ENCODE measurements around the gene GTF3C5. TPM values are rescaled to one million over a fixed set of nuclear protein-coding genes. Genes with fewer than 3 reads are reported as not detected.

Gene GTF3C5
- total RNA-seq, 1 experiment from 2014 or later: 104 TPM

GRCh38 chr9:133049043-133049442, 18.2 kb downstream of the GTF3C5 start:
- TF ChIP-seq, protein P1, sequence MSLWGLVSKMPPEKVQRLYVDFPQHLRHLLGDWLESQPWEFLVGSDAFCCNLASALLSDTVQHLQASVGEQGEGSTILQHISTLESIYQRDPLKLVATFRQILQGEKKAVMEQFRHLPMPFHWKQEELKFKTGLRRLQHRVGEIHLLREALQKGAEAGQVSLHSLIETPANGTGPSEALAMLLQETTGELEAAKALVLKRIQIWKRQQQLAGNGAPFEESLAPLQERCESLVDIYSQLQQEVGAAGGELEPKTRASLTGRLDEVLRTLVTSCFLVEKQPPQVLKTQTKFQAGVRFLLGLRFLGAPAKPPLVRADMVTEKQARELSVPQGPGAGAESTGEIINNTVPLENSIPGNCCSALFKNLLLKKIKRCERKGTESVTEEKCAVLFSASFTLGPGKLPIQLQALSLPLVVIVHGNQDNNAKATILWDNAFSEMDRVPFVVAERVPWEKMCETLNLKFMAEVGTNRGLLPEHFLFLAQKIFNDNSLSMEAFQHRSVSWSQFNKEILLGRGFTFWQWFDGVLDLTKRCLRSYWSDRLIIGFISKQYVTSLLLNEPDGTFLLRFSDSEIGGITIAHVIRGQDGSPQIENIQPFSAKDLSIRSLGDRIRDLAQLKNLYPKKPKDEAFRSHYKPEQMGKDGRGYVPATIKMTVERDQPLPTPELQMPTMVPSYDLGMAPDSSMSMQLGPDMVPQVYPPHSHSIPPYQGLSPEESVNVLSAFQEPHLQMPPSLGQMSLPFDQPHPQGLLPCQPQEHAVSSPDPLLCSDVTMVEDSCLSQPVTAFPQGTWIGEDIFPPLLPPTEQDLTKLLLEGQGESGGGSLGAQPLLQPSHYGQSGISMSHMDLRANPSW (CRISPR knock-in tag; conservative IDR thresholded peaks at IDR 0.05; ENCODE audit: low read depth): no peak
- TF ChIP-seq, protein P2, sequence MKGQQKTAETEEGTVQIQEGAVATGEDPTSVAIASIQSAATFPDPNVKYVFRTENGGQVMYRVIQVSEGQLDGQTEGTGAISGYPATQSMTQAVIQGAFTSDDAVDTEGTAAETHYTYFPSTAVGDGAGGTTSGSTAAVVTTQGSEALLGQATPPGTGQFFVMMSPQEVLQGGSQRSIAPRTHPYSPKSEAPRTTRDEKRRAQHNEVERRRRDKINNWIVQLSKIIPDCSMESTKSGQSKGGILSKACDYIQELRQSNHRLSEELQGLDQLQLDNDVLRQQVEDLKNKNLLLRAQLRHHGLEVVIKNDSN (CRISPR knock-in tag; IDR thresholded peaks at IDR 0.05): no peak
- TF ChIP-seq ERG (CRISPR knock-in tag; IDR thresholded peaks at IDR 0.05): no peak
- TF ChIP-seq NR1H2 (CRISPR knock-in tag; IDR thresholded peaks at IDR 0.05): no peak
- no peak for TF ChIP-seq FOXK1 (CRISPR knock-in tag; IDR thresholded peaks at IDR 0.05)
- no peak for TF ChIP-seq MYBL2 (CRISPR knock-in tag; IDR thresholded peaks at IDR 0.05)
- no peak for TF ChIP-seq HMGXB4 (CRISPR knock-in tag; IDR thresholded peaks at IDR 0.05)
- no peak for TF ChIP-seq ZMAT4 (CRISPR knock-in tag; IDR thresholded peaks at IDR 0.05)
- TF ChIP-seq CDX4 (CRISPR knock-in tag; IDR thresholded peaks at IDR 0.05; ENCODE audit: borderline replicate concordance): no peak
- no peak for TF ChIP-seq PRRX2 (CRISPR knock-in tag; IDR thresholded peaks at IDR 0.05)
- no peak for TF ChIP-seq TP53 (CRISPR knock-in tag; IDR thresholded peaks at IDR 0.05)
- no peak for TF ChIP-seq ZNF263 (CRISPR knock-in tag; IDR thresholded peaks at IDR 0.05; ENCODE audit: low read depth)
- no peak for TF ChIP-seq ZNF416 (CRISPR knock-in tag; IDR thresholded peaks at IDR 0.05)
- TF ChIP-seq ZNF512 (CRISPR knock-in tag; IDR thresholded peaks at IDR 0.05; ENCODE audit: borderline replicate concordance): no peak
- TF ChIP-seq SOX15 (CRISPR knock-in tag; IDR thresholded peaks at IDR 0.05): no peak
- TF ChIP-seq, protein P3, sequence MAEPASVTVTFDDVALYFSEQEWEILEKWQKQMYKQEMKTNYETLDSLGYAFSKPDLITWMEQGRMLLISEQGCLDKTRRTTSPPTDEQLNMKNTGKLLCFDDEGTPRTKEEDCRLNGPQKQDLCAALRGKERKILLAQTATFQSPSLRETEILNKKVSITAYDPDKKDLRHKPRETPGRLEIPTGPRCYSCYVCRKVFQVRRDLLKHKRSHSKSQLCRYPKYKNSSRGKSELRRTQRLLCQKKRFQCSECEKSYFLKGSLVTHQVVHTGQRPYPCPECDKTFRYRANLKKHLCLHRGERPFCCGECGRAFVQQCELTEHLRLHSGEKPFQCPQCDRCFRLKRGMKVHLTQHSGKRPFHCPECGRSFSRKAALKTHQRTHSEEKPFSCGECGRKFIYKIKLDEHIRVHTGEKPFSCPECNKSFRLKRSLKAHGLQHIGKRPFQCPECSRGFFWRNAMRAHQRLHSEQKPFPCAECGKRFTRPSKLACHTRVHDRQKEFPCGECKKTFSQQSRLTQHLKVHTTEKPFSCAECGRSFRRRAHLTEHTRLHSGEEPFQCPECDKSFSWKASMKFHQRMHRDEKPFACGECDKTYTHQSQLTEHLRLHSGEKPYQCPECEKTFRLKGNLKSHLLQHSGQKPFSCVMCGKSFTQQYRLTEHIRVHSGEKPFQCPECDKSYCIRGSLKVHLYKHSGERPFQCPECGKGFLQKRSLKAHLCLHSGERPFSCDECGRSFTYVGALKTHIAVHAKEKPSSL (CRISPR knock-in tag; conservative IDR thresholded peaks at IDR 0.05): no peak
- no peak for TF ChIP-seq ATF1 (CRISPR knock-in tag; IDR thresholded peaks at IDR 0.05)
- ATAC-seq: no peak
- Mint-ChIP-seq H3K4me3 (no peak overlapping the region), H3K27me3 (ENCODE audit: low read depth) (no peaks in the 10 kb centered on the region), H3K4me1 (no peaks in the 10 kb centered on the region), H3K9me3 (no peaks in the 10 kb centered on the region), H3K27ac (no peak overlapping the region), H3K36me3 (peaks cover 63% of the 10 kb centered on the region)
- no peak for DNase-seq (ENCODE audit: low spot score)
- ChIA-PET POLR2A (no interaction called here), CTCF (interaction anchor here (0.7 to 1.9 kb wide), 22 partner anchors 11 to 286 kb away, joined by 3 to 40 read pairs (median 4); partner anchors contain the start of genes GBGT1 and GTF3C5)

All from WTC11 (cell line).